ENCODE results near the gene ROR2.

Gene ROR2

GRCh38 chr9:91963711-91964240 lies 13.7 kb upstream of the ROR2 start:
- H3K4me3 ChIP-seq (replicated peaks; ENCODE audit: low read depth, low read length): no peak overlapping the region
- DNase-seq (ENCODE audit: extremely low read depth, low read depth): no peak
- TF ChIP-seq CTCF (IDR thresholded peaks at IDR 0.05; ENCODE audit: low read depth, low read length, missing control alignments): no peak

DNA sequence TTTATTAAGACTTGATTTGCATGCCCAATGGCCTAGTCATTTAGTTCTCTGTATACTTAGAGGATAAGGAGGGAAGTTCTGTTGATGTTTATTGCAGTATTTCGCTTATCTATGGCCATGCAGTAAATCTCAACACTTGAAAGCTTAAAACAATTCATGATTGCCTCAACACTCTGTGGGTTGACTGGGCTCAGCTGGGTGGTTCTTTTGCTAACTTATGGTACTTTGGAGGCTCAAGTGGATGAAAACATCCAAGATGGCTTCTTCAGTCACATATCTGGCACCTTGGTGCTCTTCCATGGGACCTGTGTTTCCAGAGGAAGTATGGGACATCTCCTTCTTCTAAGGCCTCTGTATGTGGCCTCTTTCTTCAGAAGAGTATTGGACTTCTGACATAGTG lies 10.3 kb upstream of the ROR2 start:
- DNase-seq (ENCODE audit: extremely low read depth, low read depth): no peak
- TF ChIP-seq CTCF (IDR thresholded peaks at IDR 0.05; ENCODE audit: low read depth, low read length, missing control alignments): no peak
- H3K4me3 ChIP-seq (replicated peaks; ENCODE audit: low read depth, low read length): no peak overlapping the region

DNA sequence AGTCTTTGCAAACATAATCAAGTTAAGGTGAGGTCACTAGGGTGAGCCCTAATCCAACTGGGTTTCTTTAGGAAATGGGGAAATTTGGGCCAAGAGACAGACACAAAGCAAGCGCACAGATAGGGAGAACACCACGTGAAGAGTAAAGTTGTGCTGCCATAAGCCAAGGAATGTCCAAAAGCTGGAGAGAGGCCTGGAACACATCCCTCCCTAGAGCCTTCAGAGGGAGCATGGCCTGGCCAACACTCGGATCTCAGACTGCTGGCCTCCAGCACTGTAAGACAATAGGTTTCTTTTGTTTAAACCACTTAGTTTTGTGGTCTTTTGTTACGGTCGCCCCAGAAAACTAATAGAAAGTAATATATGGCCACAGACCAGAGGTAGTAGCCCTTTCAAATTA lies 8.1 kb upstream of the ROR2 start:
- no peak for TF ChIP-seq CTCF (IDR thresholded peaks at IDR 0.05; ENCODE audit: low read depth, low read length, missing control alignments)
- no peak for DNase-seq (ENCODE audit: extremely low read depth, low read depth)
- no peak overlapping the region for H3K4me3 ChIP-seq (replicated peaks; ENCODE audit: low read depth, low read length)

DNA sequence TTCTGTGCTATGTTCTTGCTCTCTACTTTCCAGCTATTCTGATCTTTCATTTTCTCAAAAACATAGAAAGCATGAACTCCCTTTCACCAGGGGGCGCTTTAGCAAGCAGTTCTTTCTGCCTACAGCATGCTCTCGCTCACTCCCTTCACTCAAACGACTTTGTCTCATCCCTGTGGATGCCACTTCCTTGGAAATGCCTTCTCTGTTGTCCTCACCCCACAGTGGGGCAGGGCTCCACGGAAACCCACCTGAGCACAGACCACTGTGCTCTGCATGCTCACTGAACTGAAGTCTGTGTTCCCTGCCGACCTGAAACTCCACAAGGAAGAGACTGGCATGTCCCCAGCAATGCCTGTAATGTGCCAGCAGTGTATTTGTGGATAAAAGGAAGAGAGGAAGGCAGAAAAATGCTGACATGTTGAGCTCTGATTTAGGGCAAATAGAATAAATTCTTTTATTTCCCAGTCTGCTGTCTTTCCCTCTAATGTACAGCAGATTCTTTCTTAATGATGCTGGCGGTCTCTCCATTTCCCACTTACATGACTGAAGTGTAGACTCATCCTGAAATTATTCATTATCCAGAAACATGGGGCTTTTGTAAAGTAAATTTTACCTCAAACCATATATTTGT lies 4.9 kb upstream of the ROR2 start:
- TF ChIP-seq CTCF (IDR thresholded peaks at IDR 0.05; ENCODE audit: low read depth, low read length, missing control alignments): peak; percentile 86
- peak overlapping the region; percentile 12; the same call in 1 of the 2 replicates for H3K4me3 ChIP-seq (replicated peaks; ENCODE audit: low read depth, low read length)
- peak; percentile 72 for DNase-seq (ENCODE audit: extremely low read depth, low read depth)

- no peak for TF ChIP-seq CTCF (IDR thresholded peaks at IDR 0.05; ENCODE audit: low read depth, low read length, missing control alignments)
- no peak overlapping the region for H3K4me3 ChIP-seq (replicated peaks; ENCODE audit: low read depth, low read length)
- no peak for DNase-seq (ENCODE audit: extremely low read depth, low read depth)
These were observed 3.7 kb upstream of the ROR2 start for GRCh38 chr9:91953718-91954117.

DNA sequence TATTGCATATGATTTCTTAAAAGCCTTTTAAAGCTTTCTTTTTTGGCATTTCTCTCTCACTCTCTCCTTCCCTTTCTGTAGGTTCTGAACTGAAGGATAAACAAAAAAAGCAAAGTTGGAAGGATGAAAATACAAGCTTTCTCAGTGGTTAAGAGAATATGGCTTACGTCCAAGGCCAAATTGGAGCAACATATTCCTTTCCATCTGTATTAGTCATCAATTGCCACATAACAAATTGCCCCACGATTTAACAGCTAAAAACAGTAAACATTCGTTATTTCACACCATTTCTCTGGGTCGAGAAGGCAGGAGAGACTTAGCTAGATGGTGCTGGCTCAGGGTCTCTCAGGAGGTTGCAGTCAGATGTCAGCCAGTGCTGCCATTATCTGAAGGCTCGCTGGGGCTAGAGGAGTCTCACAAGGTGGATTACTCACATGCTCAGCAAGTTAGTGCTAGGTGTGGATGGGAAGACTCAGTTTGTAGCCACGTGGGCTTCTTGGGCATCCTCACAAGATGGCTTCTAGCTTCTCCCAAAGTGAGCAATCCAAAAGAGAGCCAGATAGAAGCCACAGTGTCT lies 2.0 kb upstream of the ROR2 start:
- DNase-seq (ENCODE audit: extremely low read depth, low read depth): no peak
- no peak for TF ChIP-seq CTCF (IDR thresholded peaks at IDR 0.05; ENCODE audit: low read depth, low read length, missing control alignments)
- H3K4me3 ChIP-seq (replicated peaks; ENCODE audit: low read depth, low read length): no peak overlapping the region

Data from HFF-Myc (cell line).